ENCODE data around the gene PAMR1. TPM values are rescaled to one million over a fixed set of nuclear protein-coding genes. Genes with fewer than 3 reads are reported as not detected.

PAMR1 gene
- total RNA-seq, 4 donors from 2014 or later = 13.3 to 25.8 (median 14.6) TPM

DNA sequence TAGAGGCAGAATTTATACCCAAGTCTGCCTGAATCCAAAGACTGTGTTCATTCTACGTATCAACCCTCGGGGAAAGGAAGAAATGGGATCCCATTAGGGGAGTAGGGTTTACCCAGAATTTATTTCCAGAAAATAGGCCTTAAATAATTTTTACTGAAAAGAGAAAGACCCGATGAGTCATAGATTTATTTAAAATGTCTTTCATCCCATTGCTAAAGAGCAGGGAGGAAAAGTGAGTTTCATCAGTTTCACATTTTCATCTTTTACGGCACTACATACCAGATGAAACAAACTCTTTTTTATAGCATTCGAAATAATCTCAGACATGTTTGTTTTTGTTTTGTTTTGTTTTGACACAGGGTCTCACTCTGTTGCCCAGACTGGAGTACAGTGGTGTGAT, 137.4 kb downstream of the PAMR1 start:
- no peak overlapping the region for H3K4me3 ChIP-seq
- no peaks in the 10 kb centered on the region for H3K27me3 ChIP-seq
- TF ChIP-seq POLR2A (IDR thresholded peaks at IDR 0.05) (no peak), EP300 (IDR thresholded peaks at IDR 0.05) (no peak), POLR2AphosphoS5 (IDR thresholded peaks at IDR 0.05) (no peak)
- TF ChIP-seq, protein P1, sequence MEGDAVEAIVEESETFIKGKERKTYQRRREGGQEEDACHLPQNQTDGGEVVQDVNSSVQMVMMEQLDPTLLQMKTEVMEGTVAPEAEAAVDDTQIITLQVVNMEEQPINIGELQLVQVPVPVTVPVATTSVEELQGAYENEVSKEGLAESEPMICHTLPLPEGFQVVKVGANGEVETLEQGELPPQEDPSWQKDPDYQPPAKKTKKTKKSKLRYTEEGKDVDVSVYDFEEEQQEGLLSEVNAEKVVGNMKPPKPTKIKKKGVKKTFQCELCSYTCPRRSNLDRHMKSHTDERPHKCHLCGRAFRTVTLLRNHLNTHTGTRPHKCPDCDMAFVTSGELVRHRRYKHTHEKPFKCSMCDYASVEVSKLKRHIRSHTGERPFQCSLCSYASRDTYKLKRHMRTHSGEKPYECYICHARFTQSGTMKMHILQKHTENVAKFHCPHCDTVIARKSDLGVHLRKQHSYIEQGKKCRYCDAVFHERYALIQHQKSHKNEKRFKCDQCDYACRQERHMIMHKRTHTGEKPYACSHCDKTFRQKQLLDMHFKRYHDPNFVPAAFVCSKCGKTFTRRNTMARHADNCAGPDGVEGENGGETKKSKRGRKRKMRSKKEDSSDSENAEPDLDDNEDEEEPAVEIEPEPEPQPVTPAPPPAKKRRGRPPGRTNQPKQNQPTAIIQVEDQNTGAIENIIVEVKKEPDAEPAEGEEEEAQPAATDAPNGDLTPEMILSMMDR (IDR thresholded peaks at IDR 0.05) = no peak
- H3K9me3 ChIP-seq = no peaks in the 10 kb centered on the region
- no peaks in the 10 kb centered on the region for H3K36me3 ChIP-seq
- no peak overlapping the region for H3K27ac ChIP-seq
- H3K4me1 ChIP-seq = peaks cover 21% of the 10 kb centered on the region
- DNase-seq (ENCODE audit: low spot score in 2 of 2) = no peak
- 78% methylated on average over 5 of the region's 5 CpGs for WGBS

DNA sequence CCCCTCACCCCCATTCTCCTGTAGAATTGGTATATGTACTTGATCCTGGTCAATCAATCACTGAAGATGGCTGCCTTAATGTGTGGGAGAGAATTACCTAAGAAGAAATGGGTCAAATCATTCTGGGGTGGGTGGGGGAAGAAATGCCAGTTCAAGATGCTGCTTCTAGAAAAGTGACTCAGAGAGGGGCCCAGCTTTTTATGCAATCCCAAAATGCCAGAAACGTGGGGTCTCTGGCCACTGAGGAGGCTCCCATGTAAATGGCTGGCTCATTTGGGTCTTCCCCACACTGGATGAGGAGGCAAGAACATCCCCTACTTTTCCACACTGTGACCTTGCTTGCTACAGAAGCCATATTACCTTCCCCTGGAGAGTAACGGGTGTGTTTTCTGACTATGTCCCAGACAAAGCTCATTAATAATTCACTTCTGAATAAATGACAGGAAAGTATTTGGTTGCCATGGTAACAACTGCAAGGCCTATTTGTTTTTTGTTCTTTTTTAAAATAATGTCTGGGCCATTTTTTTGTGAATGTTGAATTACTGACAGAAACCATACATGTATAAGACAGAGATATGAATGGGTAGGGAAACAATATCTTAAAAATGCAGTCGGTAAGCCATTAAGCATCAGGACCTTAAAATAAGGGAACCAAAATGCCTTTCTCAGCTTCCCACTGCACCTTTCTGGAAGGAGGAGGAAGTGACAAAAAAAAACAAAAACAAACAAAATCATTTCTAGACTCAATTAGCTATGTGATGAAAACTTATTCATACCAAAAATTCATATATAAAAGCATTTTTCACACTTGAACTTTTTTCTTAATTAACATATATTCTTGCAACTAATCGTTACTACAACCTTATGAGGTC, 138.1 kb downstream of the PAMR1 start:
- no peak overlapping the region for H3K4me3 ChIP-seq
- WGBS = 58% methylated on average over 4 of the region's 4 CpGs
- H3K4me1 ChIP-seq = peaks cover 16% of the 10 kb centered on the region
- TF ChIP-seq POLR2AphosphoS5 (IDR thresholded peaks at IDR 0.05) = no peak
- no peak for TF ChIP-seq EP300 (IDR thresholded peaks at IDR 0.05)
- TF ChIP-seq, protein P1 (IDR thresholded peaks at IDR 0.05) = peak in 1 of 2 donors; percentile 28
- TF ChIP-seq POLR2A (IDR thresholded peaks at IDR 0.05) = no peak
- no peak overlapping the region for H3K27ac ChIP-seq
- no peaks in the 10 kb centered on the region for H3K27me3 ChIP-seq
- H3K36me3 ChIP-seq = no peaks in the 10 kb centered on the region
- no peak for DNase-seq (ENCODE audit: low spot score in 2 of 2)
- H3K9me3 ChIP-seq = no peaks in the 10 kb centered on the region

DNA sequence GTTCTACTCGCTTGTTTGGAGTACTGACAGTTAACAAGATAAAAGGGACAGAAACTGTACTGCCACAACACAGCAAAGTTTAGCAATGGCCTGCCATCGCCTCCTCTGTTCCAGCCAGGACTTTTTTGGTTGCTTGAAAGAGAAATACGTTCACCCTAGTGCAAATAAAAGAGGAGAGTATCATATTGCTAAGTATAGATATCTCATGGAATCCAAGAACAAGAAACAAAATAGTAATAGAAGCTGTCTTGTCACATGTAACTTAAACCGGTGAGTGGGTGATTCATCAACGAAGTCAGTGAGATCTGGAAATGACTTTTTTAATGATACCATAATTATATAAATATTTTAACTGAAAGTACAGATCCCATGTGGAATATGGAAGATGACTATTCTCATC, 141.5 kb downstream of the PAMR1 start:
- H3K27ac ChIP-seq = no peak overlapping the region
- 85% methylated on average over 5 of the region's 5 CpGs for WGBS
- DNase-seq (ENCODE audit: low spot score in 2 of 2) = no peak
- TF ChIP-seq EP300 (IDR thresholded peaks at IDR 0.05) (no peak), POLR2A (IDR thresholded peaks at IDR 0.05) (no peak), POLR2AphosphoS5 (IDR thresholded peaks at IDR 0.05) (no peak)
- TF ChIP-seq, protein P1 (IDR thresholded peaks at IDR 0.05) = no peak
- H3K27me3 ChIP-seq = no peaks in the 10 kb centered on the region
- no peaks in the 10 kb centered on the region for H3K36me3 ChIP-seq
- H3K9me3 ChIP-seq = no peaks in the 10 kb centered on the region
- H3K4me3 ChIP-seq = no peak overlapping the region
- H3K4me1 ChIP-seq = no peaks in the 10 kb centered on the region

Other genes with a start within 250 kb of the PAMR1 start
- 1 to 10 TPM; 1.0 to 3.4 (median 2.0) TPM for gene SLC1A2, start 106.1 kb downstream of the PAMR1 start, total RNA-seq
- gene FJX1, start 92.8 kb upstream of the PAMR1 start, total RNA-seq = 10 to 100 TPM; 16.8 to 29.9 (median 22.9) TPM
- 10 to 100 TPM; 21.3 to 55.7 (median 31.3) TPM for gene TRIM44, start 137.2 kb upstream of the PAMR1 start, total RNA-seq